ENCODE measurements around the gene TEX48.

The TEX48 gene

GRCh38 chr9:114666401-114666800 is 15.6 kb downstream of the TEX48 start:
- Histone ChIP-seq H3K4me2 (ENCODE audit: low read length) (no peak overlapping the region), H3K36me3 (ENCODE audit: insufficient read depth, low read length) (no peaks in the 10 kb centered on the region), H3K9me2 (ENCODE audit: low read depth, low read length) (no peaks in the 10 kb centered on the region), H2AFZ (ENCODE audit: low read length) (no peak overlapping the region), H3K79me2 (ENCODE audit: insufficient read depth, low read length) (no peaks in the 10 kb centered on the region), H3K9me3 (ENCODE audit: low read length) (no peaks in the 10 kb centered on the region), H3K4me3 (ENCODE audit: low read depth, low read length, poor library complexity, severe bottlenecking) (no peak overlapping the region), H3K4me1 (ENCODE audit: insufficient read depth, low read length, severe bottlenecking) (no peaks in the 10 kb centered on the region), H3K27me3 (ENCODE audit: insufficient read depth, low read length) (peaks cover 5% of the 10 kb centered on the region; the same call in 1 of the 2 replicates), H3F3A (ENCODE audit: insufficient read depth, low read length) (no peaks in the 10 kb centered on the region), H4K20me1 (ENCODE audit: insufficient read depth, low read length) (no peaks in the 10 kb centered on the region), H3K9ac (ENCODE audit: low read length) (no peak overlapping the region), H3K27ac (ENCODE audit: low read depth, low read length, poor library complexity, severe bottlenecking) (no peak overlapping the region)
- TF ChIP-seq CTCF (IDR thresholded peaks at IDR 0.05; ENCODE audit: low read length) = no peak
- TF ChIP-seq EZH2 (IDR thresholded peaks at IDR 0.05; ENCODE audit: borderline replicate concordance, low read length) = no peak

GRCh38 chr9:114664181-114664580 is 17.8 kb downstream of the TEX48 start:
- no peaks in the 10 kb centered on the region for H3F3A ChIP-seq (ENCODE audit: insufficient read depth, low read length)
- H3K9ac ChIP-seq (ENCODE audit: low read length) = no peak overlapping the region
- no peak overlapping the region for H3K27ac ChIP-seq (ENCODE audit: low read depth, low read length, poor library complexity, severe bottlenecking)
- H3K27me3 ChIP-seq (ENCODE audit: insufficient read depth, low read length) = peaks cover 5% of the 10 kb centered on the region; the same call in 1 of the 2 replicates
- no peak overlapping the region for H3K4me3 ChIP-seq (ENCODE audit: low read depth, low read length, poor library complexity, severe bottlenecking)
- no peak overlapping the region for H2AFZ ChIP-seq (ENCODE audit: low read length)
- no peaks in the 10 kb centered on the region for H3K9me3 ChIP-seq (ENCODE audit: low read length)
- H4K20me1 ChIP-seq (ENCODE audit: insufficient read depth, low read length) = no peaks in the 10 kb centered on the region
- TF ChIP-seq CTCF (IDR thresholded peaks at IDR 0.05; ENCODE audit: low read length) (no peak), EZH2 (IDR thresholded peaks at IDR 0.05; ENCODE audit: borderline replicate concordance, low read length) (no peak)
- H3K36me3 ChIP-seq (ENCODE audit: insufficient read depth, low read length) = no peaks in the 10 kb centered on the region
- no peaks in the 10 kb centered on the region for H3K9me2 ChIP-seq (ENCODE audit: low read depth, low read length)
- H3K79me2 ChIP-seq (ENCODE audit: insufficient read depth, low read length) = no peaks in the 10 kb centered on the region
- H3K4me1 ChIP-seq (ENCODE audit: insufficient read depth, low read length, severe bottlenecking) = no peaks in the 10 kb centered on the region
- H3K4me2 ChIP-seq (ENCODE audit: low read length) = no peak overlapping the region

- H3K27me3 ChIP-seq (ENCODE audit: insufficient read depth, low read length) = peaks cover 5% of the 10 kb centered on the region; the same call in 1 of the 2 replicates
- H3K4me3 ChIP-seq (ENCODE audit: low read depth, low read length, poor library complexity, severe bottlenecking) = no peak overlapping the region
- no peaks in the 10 kb centered on the region for H3K9me3 ChIP-seq (ENCODE audit: low read length)
- H3K4me1 ChIP-seq (ENCODE audit: insufficient read depth, low read length, severe bottlenecking) = no peaks in the 10 kb centered on the region
- no peaks in the 10 kb centered on the region for H3K9me2 ChIP-seq (ENCODE audit: low read depth, low read length)
- H3K79me2 ChIP-seq (ENCODE audit: insufficient read depth, low read length) = no peaks in the 10 kb centered on the region
- no peaks in the 10 kb centered on the region for H4K20me1 ChIP-seq (ENCODE audit: insufficient read depth, low read length)
- no peak overlapping the region for H2AFZ ChIP-seq (ENCODE audit: low read length)
- no peaks in the 10 kb centered on the region for H3K36me3 ChIP-seq (ENCODE audit: insufficient read depth, low read length)
- H3K9ac ChIP-seq (ENCODE audit: low read length) = no peak overlapping the region
- peak; percentile 77 for TF ChIP-seq CTCF (IDR thresholded peaks at IDR 0.05; ENCODE audit: low read length)
- no peak for TF ChIP-seq EZH2 (IDR thresholded peaks at IDR 0.05; ENCODE audit: borderline replicate concordance, low read length)
- no peak overlapping the region for H3K4me2 ChIP-seq (ENCODE audit: low read length)
- H3F3A ChIP-seq (ENCODE audit: insufficient read depth, low read length) = no peaks in the 10 kb centered on the region
- no peak overlapping the region for H3K27ac ChIP-seq (ENCODE audit: low read depth, low read length, poor library complexity, severe bottlenecking)
Measured at GRCh38 chr9:114662081-114662989, 19.7 kb downstream of the TEX48 start.

Data from OCI-LY1 (cell line).